Measurements from ENCODE around the gene CBX4. TPM values are rescaled to one million over a fixed set of nuclear protein-coding genes. Genes with fewer than 3 reads are reported as not detected.

Gene CBX4
- total and polyA plus RNA-seq, 2 of the 4 experiments (the other 2 are of a cell fraction): 3.2 to 9.4 TPM

- Histone ChIP-seq H4K8ac (ENCODE audit: low read depth in 2 of 2, low read length in 2 of 2) (no peak overlapping the region), H4K20me1 (ENCODE audit: insufficient read depth, low read length) (0 out of 2 replicates have a peak, but pooled peaks cover 2% of the 10 kb centered on the region), H3K27ac (ENCODE audit: insufficient read depth, low read length) (no peak overlapping the region), H3K27me3 (ENCODE audit: control insufficient read depth, insufficient read depth, low read length) (peaks cover 100% of the 10 kb centered on the region), H3K4me2 (ENCODE audit: low read depth, low read length) (peak overlapping the region; percentile 44; the same call in 1 of the 2 replicates), H3K56ac (ENCODE audit: extremely low read depth, insufficient read depth, low read length) (no peak overlapping the region), H2BK5ac (ENCODE audit: low read depth, low read length, poor library complexity, severe bottlenecking) (no peak overlapping the region), H3K4ac (ENCODE audit: low read depth, low read length) (no peak overlapping the region), H2AK9ac (replicated peaks; ENCODE audit: low read depth, low read length, poor library complexity) (no peak overlapping the region), H3K4me3 (ENCODE audit: insufficient read depth, low read depth, low read length) (peak overlapping the region; percentile 23), H3K4me1 (ENCODE audit: control insufficient read depth, insufficient read depth, low read length) (no peaks in the 10 kb centered on the region), H3K23ac (ENCODE audit: low read depth, low read length) (peak overlapping the region; percentile 0; the same call in 1 of the 2 replicates), H3K79me1 (ENCODE audit: low read depth in 1 of 2, low read length in 2 of 2) (no peaks in the 10 kb centered on the region), H3K18ac (ENCODE audit: low read depth, low read length) (no peak overlapping the region), H2BK15ac (ENCODE audit: low read depth, low read length) (no peak overlapping the region), H2AK5ac (ENCODE audit: low read depth, low read length) (no peak overlapping the region), H3K9me3 (ENCODE audit: control insufficient read depth, insufficient read depth, low read length) (peaks cover 11% of the 10 kb centered on the region; the same call in 1 of the 2 replicates), H2BK20ac (ENCODE audit: low read depth, low read length) (no peak overlapping the region), H2AFZ (replicated peaks; ENCODE audit: low read length, poor library complexity) (peak overlapping the region; percentile 76), H3K9ac (ENCODE audit: low read depth, low read length) (no peak overlapping the region), H2BK120ac (ENCODE audit: low read depth, low read length) (no peak overlapping the region), H3K36me3 (ENCODE audit: control insufficient read depth, insufficient read depth, low read length) (no peaks in the 10 kb centered on the region), H4K91ac (ENCODE audit: insufficient read depth, low read depth, low read length) (no peak overlapping the region), H3K14ac (replicated peaks; ENCODE audit: low read depth, low read length) (no peak overlapping the region), H3K9me1 (ENCODE audit: insufficient read depth, low read length) (no peaks in the 10 kb centered on the region), H4K5ac (ENCODE audit: low read depth, low read length) (no peak overlapping the region)
- ChIA-PET CTCF (no interaction called here), POLR2A (ENCODE audit: unreplicated experiment) (no interaction called here)
- no TSS peak for BruUV-seq (replicated peaks)
- intact Hi-C loops (cut with micrococcal nuclease) (no loop called here), in situ Hi-C loops (cut with MboI; ENCODE audit: low sequenced_read_pairs) (no loop called here), dilution Hi-C loops (cut with HindIII; ENCODE audit: low sequenced_read_pairs, unreplicated experiment) (no loop called here)
- 8% methylated on average over 47 of the region's 76 CpGs; no CpG with 5 or more reads in 1 of the 2 experiments for WGBS, 2 experiments (ENCODE audit: extremely low coverage in 2 of 2, insufficient read length in 1 of 2)
- DNase-seq (no peak), ATAC-seq (ENCODE audit: low read depth) (peak; percentile 38)
- no peak for TF ChIP-seq MAFK (IDR thresholded peaks at IDR 0.05; ENCODE audit: low read depth, low read length)
- TF ChIP-seq, protein P1, sequence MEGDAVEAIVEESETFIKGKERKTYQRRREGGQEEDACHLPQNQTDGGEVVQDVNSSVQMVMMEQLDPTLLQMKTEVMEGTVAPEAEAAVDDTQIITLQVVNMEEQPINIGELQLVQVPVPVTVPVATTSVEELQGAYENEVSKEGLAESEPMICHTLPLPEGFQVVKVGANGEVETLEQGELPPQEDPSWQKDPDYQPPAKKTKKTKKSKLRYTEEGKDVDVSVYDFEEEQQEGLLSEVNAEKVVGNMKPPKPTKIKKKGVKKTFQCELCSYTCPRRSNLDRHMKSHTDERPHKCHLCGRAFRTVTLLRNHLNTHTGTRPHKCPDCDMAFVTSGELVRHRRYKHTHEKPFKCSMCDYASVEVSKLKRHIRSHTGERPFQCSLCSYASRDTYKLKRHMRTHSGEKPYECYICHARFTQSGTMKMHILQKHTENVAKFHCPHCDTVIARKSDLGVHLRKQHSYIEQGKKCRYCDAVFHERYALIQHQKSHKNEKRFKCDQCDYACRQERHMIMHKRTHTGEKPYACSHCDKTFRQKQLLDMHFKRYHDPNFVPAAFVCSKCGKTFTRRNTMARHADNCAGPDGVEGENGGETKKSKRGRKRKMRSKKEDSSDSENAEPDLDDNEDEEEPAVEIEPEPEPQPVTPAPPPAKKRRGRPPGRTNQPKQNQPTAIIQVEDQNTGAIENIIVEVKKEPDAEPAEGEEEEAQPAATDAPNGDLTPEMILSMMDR (conservative IDR thresholded peaks at IDR 0.05; ENCODE audit: low read depth, low read length): no peak
- no peak for TF ChIP-seq CEBPB (IDR thresholded peaks at IDR 0.05; ENCODE audit: low read depth, low read length)
- TF ChIP-seq RAD21 (IDR thresholded peaks at IDR 0.05; ENCODE audit: low read length): no peak
- TF ChIP-seq SMC3 (IDR thresholded peaks at IDR 0.05; ENCODE audit: low read depth, low read length): no peak
- no peak for TF ChIP-seq NFE2L2 (IDR thresholded peaks at IDR 0.05; ENCODE audit: low read depth, low read length)
- no peak for TF ChIP-seq POLR2A (IDR thresholded peaks at IDR 0.05; ENCODE audit: low read depth, low read length)
- TF ChIP-seq RCOR1 (IDR thresholded peaks at IDR 0.05; ENCODE audit: insufficient replicate concordance, low read length): no peak
- no peak for TF ChIP-seq CHD1 (IDR thresholded peaks at IDR 0.05; ENCODE audit: low read depth, low read length)
- TF ChIP-seq, protein P2, sequence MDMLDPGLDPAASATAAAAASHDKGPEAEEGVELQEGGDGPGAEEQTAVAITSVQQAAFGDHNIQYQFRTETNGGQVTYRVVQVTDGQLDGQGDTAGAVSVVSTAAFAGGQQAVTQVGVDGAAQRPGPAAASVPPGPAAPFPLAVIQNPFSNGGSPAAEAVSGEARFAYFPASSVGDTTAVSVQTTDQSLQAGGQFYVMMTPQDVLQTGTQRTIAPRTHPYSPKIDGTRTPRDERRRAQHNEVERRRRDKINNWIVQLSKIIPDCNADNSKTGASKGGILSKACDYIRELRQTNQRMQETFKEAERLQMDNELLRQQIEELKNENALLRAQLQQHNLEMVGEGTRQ (IDR thresholded peaks at IDR 0.05; ENCODE audit: low read depth, low read length): no peak
- TF ChIP-seq BHLHE40 (IDR thresholded peaks at IDR 0.05; ENCODE audit: low read depth, low read length): no peak
- no peak for TF ChIP-seq MAZ (IDR thresholded peaks at IDR 0.05; ENCODE audit: borderline replicate concordance, low read depth, low read length)
- TF ChIP-seq MXI1 (IDR thresholded peaks at IDR 0.05; ENCODE audit: borderline replicate concordance, low read depth, low read length): no peak
- no peak for TF ChIP-seq RFX5 (IDR thresholded peaks at IDR 0.05; ENCODE audit: low read depth, low read length)
- no peak for TF ChIP-seq ELK1 (IDR thresholded peaks at IDR 0.05; ENCODE audit: borderline replicate concordance, low read depth, low read length)
These were observed 35.0 kb downstream of the CBX4 start for GRCh38 chr17:79803997-79804855.

All from IMR-90 (cell line).